Measurements from ENCODE around the gene INTS12.

- no peak for TF ChIP-seq ARNT (IDR thresholded peaks at IDR 0.05)
- no peak for TF ChIP-seq SP1 (IDR thresholded peaks at IDR 0.05)
- no peak for TF ChIP-seq FOXM1 (IDR thresholded peaks at IDR 0.05; ENCODE audit: borderline replicate concordance)
- TF ChIP-seq HDGF (IDR thresholded peaks at IDR 0.05; ENCODE audit: borderline replicate concordance), result no peak
- no peak for TF ChIP-seq FOXK2 (IDR thresholded peaks at IDR 0.05)
- TF ChIP-seq SUZ12 (IDR thresholded peaks at IDR 0.05), result no peak
- no peak for TF ChIP-seq BHLHE40 (IDR thresholded peaks at IDR 0.05; ENCODE audit: borderline replicate concordance)
- no peak for TF ChIP-seq NFRKB (IDR thresholded peaks at IDR 0.05)
- TF ChIP-seq ELF4 (IDR thresholded peaks at IDR 0.05), result no peak
- TF ChIP-seq PKNOX1 (IDR thresholded peaks at IDR 0.05), result no peak
- TF ChIP-seq ZNF384 (IDR thresholded peaks at IDR 0.05), result no peak
- no peak for TF ChIP-seq CTBP1 (IDR thresholded peaks at IDR 0.05; ENCODE audit: borderline replicate concordance)
Observed at GRCh38 chr4:105644257-105644656, 64.2 kb downstream of the INTS12 start.

All from HEK293T (cell line).